ENCODE data around the gene TRIB2. TPM values are rescaled to one million over a fixed set of nuclear protein-coding genes. Genes with fewer than 3 reads are reported as not detected.

The TRIB2 gene
- total and polyA plus RNA-seq, 9 of the 15 experiments (the other 6 are each of a cell fraction or from before 2014, with no cell fraction given) = 9.0 to 39.0 (median 26.3) TPM

- intact Hi-C loops (cut with micrococcal nuclease) (no loop called here), in situ Hi-C loops (cut with MboI) (loop anchor here (25.0 kb wide), 1 partner anchor 562 kb away; no protein-coding TSS in a partner anchor)
- no peak for ATAC-seq
- H3K79me2 ChIP-seq (ENCODE audit: control insufficient read depth, insufficient read depth, low read length) = peaks cover 45% of the 10 kb centered on the region
- WGBS (ENCODE audit: insufficient coverage, low coverage, missing lambda C conversion rate) = 87% methylated on average over 8 of the region's 8 CpGs
- no peak for DNase-seq (ENCODE audit: extremely low read depth in 1 of 4, low spot score in 3 of 4)
- FAIRE-seq = no peak
- ChIA-PET POLR2A (no interaction called here), CTCF (ENCODE audit: low intra/inter-chr PET ratio) (no interaction called here)
- H2AFZ ChIP-seq (ENCODE audit: low read depth, low read length) = no peak overlapping the region
- BruUV-seq (replicated peaks) = no TSS peak
- no peak overlapping the region for H3K4me2 ChIP-seq (ENCODE audit: insufficient read depth, low read length)
- no peaks in the 10 kb centered on the region for H3K27me3 ChIP-seq (ENCODE audit: control insufficient read depth in 2 of 2, insufficient read depth in 2 of 2, low read length in 2 of 2)
- H3K4me1 ChIP-seq (replicated peaks in 1 of 2; ENCODE audit: control insufficient read depth in 2 of 2, insufficient read depth in 2 of 2, low read length in 2 of 2) = peaks cover 5 to 6% of the 10 kb centered on the region in 2 experiments; a peak in 3 of 5 replicates
- H3K27ac ChIP-seq (ENCODE audit: extremely low read depth, low read depth, low read length) = no peak overlapping the region
- H3K36me3 ChIP-seq (ENCODE audit: control insufficient read depth, insufficient read depth, low read length) = peaks cover 51% of the 10 kb centered on the region; the same call in 2 of the 3 replicates
- no peak overlapping the region for H3K9ac ChIP-seq (ENCODE audit: insufficient read depth in 1 of 2, low read depth in 2 of 2, low read length in 2 of 2)
- no peak for TF ChIP-seq CHD2 (IDR thresholded peaks at IDR 0.05; ENCODE audit: low read depth, low read length)
- TF ChIP-seq ELF4 (CRISPR knock-in tag; IDR thresholded peaks at IDR 0.05) = no peak
- H3K9me1 ChIP-seq (ENCODE audit: control insufficient read depth, insufficient read depth, low read length) = no peaks in the 10 kb centered on the region
- no peaks in the 10 kb centered on the region; the same call in none of the 2 replicates for H4K20me1 ChIP-seq (replicated peaks; ENCODE audit: control insufficient read depth, insufficient read depth, low read length)
- no peak overlapping the region for H3K4me3 ChIP-seq
- no peaks in the 10 kb centered on the region for H3K9me3 ChIP-seq (replicated peaks; ENCODE audit: control insufficient read depth, insufficient read depth, low read depth, low read length)
Measured at GRCh38 chr2:12723736-12724463, 7.2 kb downstream of the TRIB2 start.
